Posterior cingulate gyrus (tissue), 11 donors: ENCODE data around the gene CXorf49B.
"Not testable (repeated sequence)": the region's sequence is repeated elsewhere in the genome, so short reads cannot be mapped to it uniquely, and the experiment has no call there.

ENCODE experiments used
- DNase-seq, 10 donors: peaks; one replicate each; pipeline versions ENCODE4 v3.0.0 to v3.0.0-alpha.2; 2020 to 2021; ENCODE audit warnings: mixed read lengths in 3 of 10
- intact Hi-C: fragments of 100-400 bp; cut with DNase I; formaldehyde crosslinking; loops from one replicate; pipeline ENCODE4 v1.15.1; 2023

CXorf49B gene

GRCh38 chrX:71763049-71763448 is at the start of gene CXorf49B:
CXorf49B (plus strand) TSS chrX:71763349; CDS start chrX:71763424, 75 bp downstream.
- DNase-seq, intact Hi-C loops: not testable (repeated sequence)

GRCh38 chrX:71714064-71714463 is 49.1 kb upstream of the CXorf49B start:
- DNase-seq, intact Hi-C loops: not testable (repeated sequence)

GRCh38 chrX:71715551-71715950 is 47.6 kb upstream of the CXorf49B start:
- DNase-seq, intact Hi-C loops: not testable (repeated sequence)

DNA sequence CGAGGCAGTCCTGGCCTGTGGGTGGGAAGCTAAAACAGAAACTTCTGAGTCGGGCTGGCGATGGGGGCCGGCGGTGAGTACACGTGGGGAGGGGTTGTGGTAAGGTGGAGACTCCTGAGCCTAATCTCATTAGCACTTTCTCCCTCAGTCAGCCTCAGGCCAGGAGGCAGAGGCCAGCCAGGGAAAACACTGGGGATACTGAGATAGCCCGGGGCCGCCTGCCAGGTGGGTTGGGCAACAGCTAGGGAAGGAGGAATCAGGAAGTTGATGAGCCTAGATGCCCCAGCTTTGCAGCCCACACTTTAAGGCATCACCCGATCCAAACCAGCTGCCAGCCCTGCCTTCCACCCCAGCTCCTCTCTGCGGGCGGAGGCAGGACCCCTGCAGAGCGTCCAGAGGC is 46.8 kb upstream of the CXorf49B start:
- DNase-seq, intact Hi-C loops: not testable (repeated sequence)

DNA sequence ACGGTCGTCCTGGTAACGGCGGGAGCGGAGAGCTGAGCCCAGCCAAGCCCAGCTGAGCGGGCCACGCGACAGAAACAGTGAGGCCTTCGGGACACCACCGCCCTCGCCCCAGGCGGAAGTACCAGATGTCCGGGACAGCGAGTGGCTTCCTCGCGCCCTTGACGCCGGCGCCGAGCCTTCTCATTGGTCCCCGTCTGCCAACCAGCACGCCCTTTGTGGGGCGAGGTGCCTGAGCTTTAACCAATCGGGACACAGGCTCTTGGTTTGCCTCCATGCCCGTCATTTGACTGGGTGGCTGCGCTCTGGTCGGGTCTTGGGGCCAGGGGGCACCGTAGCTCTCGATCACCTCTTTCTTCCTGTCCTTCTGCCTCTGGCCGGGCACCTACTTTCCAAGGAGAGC is 45.0 kb upstream of the CXorf49B start, which contains the start of gene CXorf49:
Gene CXorf49 (minus strand): TSS at position 101 of the 400 bp plus-strand sequence. CDS start 134 bp downstream, outside the sequence.
- DNase-seq, intact Hi-C loops: not testable (repeated sequence)

GRCh38 chrX:71719195-71719594 is 44.0 kb upstream of the CXorf49B start:
- intact Hi-C loops: not testable (repeated sequence)
- peak in 2 of 10 donors; percentile 22 to 52 for DNase-seq

GRCh38 chrX:71720289-71720886 is 42.8 kb upstream of the CXorf49B start:
- DNase-seq, intact Hi-C loops: not testable (repeated sequence)

GRCh38 chrX:71760688-71761281 is 2.4 kb upstream of the CXorf49B start:
- intact Hi-C loops, DNase-seq: not testable (repeated sequence)

- intact Hi-C loops, DNase-seq: not testable (repeated sequence)
Measured at GRCh38 chrX:71764832-71765231, 1.7 kb downstream of the CXorf49B start.

DNA sequence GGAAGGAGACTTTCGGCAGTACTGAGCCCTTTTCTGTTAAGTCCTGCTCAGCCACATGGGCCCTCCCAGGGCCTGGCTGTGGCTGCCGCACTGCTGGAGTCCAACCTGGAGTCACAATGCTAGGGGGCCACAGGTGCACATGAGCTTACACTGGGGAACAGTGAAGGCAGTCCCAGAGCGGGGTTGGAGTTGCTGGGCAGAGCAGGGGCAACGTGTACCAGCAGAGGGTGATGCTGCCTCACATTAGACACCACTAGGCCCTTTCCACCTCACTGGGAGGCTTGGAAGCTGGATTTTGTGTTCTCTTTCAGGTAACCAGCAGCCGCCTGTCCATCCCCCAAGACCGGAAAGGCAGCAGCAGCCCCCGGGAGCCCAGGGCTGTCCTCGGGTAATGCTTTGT is 2.5 kb downstream of the CXorf49B start:
- DNase-seq, intact Hi-C loops: not testable (repeated sequence)

GRCh38 chrX:71767134-71767533 is 4.0 kb downstream of the CXorf49B start:
- DNase-seq, intact Hi-C loops: not testable (repeated sequence)

DNA sequence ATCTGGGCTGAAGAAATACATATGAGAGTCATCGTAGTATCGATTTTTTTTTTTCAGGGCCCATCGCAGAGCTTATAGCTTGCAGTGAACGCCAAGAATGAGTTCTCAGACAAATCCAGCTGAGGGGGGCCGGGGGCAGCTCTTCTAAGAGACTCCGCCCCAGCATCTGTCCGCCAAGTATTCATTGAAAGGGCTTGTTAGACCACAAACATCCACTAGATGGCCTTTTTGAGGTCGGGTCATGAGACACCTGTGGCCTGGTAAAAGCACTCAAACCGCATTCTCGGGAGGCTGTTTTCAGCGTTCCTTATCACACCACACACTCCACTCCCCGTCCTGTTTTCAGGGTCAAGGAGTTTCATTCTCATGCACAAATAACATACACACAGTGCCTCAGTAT is 15.2 kb downstream of the CXorf49B start:
- DNase-seq, intact Hi-C loops: not testable (repeated sequence)

DNA sequence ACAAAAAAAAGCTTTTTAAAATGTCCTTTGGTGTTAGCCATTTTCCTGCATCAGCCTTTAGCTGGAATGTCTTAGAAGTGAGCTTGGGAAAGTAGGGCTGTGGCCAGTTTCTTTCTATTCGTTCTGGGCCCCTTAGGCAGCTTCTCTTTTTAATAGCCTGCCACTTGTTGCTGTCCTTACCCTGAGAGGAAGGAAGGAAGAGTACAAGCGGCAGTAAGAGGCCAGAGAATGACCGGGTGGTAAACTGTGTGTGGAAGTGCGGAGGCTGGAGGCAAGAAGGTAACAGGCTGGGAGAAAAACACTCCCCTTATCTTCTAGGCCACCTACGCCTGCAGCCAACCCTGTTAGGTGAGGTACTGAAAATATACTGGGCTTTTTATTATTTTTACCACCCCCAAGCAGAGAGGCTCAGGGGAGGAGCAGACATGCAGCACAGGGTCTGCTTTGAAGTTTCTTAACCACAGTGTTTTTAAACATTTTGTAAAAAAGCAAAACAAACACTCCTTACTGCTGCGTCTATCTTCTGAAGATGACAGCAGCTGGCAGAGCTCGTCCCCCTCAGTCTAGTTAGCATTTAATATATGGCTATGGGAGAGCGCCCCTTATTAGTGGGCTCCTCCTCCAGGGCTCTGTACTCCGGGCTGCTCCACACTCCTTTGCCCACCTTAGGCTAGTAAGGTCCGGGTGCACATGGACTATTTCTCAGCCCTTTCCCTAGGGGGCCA is 19.2 kb downstream of the CXorf49B start:
- intact Hi-C loops, DNase-seq: not testable (repeated sequence)

DNA sequence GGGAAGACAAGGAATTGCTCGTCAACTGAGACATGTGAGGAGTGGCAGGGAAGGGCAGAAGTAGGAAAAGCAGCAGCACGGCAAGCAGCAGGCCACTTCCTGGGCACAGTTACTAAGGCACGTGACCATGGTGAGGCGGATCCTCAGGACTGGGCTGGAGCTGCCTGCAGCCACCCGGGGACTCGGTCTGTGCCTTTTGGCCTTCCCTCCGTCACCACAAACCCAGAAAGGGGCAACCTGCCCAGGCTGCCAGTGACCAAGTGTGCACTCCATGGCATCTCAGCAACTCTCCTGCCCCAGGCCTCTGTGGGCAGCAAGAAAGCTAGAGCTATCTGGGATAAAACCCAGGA is 19.8 kb downstream of the CXorf49B start:
- intact Hi-C loops, DNase-seq: not testable (repeated sequence)

- DNase-seq, intact Hi-C loops: not testable (repeated sequence)
Measured at GRCh38 chrX:71783569-71784347, 20.6 kb downstream of the CXorf49B start.

- intact Hi-C loops, DNase-seq: not testable (repeated sequence)
Measured at GRCh38 chrX:71784348-71784983, 21.3 kb downstream of the CXorf49B start.

DNA sequence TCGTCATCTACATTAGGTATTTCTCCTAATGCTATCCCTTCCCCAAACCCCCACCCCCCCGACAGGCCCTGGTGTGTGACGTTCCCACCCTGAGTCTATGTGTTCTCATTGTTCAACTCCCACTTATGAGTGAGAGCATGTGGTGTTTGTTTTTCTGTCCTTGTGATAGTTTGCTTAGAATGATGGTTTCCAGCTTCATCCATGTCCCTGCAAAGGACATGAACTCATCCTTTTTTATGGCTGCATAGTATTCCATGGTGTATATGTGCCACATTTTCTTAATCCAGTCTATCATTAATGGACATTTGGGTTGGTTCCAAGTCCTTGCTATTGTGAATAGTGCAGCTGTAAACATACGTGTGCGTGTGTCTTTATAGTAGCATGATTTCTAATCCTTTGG is 43.3 kb downstream of the CXorf49B start:
- intact Hi-C loops, DNase-seq: not testable (repeated sequence)

GRCh38 chrX:71809886-71810285 is 46.7 kb downstream of the CXorf49B start:
- intact Hi-C loops: no loop called here
- no peak for DNase-seq

GRCh38 chrX:71814123-71814912 is 51.2 kb downstream of the CXorf49B start:
- intact Hi-C loops: no loop called here
- DNase-seq: no peak
